Activated CD4-positive, alpha-beta T cell treated with anti-CD3 and anti-CD28 coated beads, Interleukin-2, Interleukin-4, amounts not matched to agents 100 ng/mL and 50 ng/mL, durations not matched to agents 16 hours and 8 hours (primary cell): ENCODE measurements around the gene MUC2.
A peak's percentile ranks its signal among the peaks of the same experiment; 100 is the strongest.

Experiments used
- DNase-seq: peaks from one replicate; pipeline ENCODE4 v3.0.0-alpha.2; 2020; ENCODE audit warnings: low spot score

Gene MUC2

DNA sequence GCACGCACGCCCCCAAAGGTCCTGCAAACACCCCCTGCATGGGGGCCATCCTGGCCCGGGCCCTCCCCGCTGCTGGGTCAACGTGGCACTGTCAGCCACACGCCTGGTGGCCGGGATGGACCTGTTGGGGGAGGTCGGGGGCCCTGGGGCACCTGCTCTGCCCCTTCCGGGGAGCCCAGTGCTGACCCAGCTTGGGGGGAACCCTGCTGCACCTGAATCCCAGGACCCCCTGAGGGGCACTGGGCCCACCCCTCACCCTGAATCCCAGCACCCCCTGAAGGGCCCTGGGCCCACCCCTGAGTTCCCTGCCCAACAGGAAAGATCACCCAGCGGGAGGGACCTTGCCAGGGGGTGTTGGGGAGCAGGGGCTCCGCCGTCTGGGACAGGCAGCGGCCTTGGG is 37.7 kb upstream of the MUC2 start:
- DNase-seq = no peak

DNA sequence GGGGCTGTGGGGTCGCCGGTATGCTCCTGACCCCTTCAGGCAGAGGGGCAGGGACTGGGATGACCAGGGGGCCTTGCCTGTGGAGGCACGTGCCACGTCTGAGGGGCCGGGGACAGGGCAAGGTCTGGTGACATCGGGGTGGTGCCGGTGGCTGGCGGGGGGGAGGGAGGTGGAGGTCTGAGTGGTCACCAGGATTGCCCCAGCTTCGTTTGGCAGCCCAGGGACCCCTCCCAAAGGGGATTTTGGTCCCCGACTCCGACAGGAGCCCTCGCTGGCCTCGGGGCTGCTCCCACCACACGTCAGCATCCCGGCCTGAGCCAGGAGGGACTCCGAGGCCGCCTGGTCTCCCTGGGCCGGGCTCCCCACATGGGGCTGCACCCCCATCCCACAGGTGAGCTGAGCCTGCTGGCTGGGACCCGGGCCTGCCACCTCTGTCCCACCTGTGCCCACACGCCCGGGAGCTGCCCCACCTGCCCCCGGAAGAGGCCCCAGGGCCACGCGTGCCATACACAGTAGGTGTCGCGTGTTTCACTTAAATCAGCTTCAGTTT is 37.1 kb upstream of the MUC2 start:
- DNase-seq = no peak

DNA sequence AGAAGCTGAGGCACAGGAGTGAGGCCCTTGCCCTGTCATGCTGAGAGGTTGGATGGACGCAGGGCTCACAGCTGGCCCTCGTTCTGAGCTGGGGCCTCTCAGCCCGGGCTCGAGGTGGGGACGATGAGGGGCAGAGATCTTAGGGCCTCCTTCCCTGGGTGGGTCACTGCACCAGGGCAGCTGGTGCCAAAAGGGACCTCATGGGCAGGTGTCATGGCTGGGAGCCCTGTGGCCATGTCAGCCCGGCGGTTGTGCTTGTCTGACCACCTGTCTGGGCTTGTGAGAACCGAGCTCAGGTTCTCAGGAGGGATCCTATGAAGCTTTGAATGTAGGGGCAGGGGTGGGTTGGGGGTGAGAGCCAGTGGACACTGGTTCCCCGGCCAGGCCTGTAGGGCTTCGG is 36.3 kb upstream of the MUC2 start:
- DNase-seq = no peak

DNA sequence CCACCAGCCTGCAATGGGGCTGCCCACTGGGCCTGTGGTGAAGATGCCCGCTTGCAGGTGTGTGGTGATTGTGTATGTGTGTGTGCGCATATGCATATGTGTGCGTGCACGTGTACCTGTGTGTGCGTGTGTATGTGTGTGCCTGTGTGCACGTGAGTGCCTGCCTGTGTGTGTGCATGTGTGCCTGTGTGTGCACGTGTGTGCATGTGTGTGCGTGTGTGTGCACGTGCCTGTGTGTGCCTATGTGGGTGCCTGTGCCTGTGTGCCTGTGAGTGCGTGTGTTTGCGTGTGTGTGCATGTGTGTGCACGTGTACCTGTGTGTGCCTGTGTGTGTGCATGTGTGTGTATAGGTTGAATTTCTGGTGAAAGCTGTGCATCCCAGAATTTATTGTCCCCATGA is 35.8 kb upstream of the MUC2 start:
- no peak for DNase-seq

DNA sequence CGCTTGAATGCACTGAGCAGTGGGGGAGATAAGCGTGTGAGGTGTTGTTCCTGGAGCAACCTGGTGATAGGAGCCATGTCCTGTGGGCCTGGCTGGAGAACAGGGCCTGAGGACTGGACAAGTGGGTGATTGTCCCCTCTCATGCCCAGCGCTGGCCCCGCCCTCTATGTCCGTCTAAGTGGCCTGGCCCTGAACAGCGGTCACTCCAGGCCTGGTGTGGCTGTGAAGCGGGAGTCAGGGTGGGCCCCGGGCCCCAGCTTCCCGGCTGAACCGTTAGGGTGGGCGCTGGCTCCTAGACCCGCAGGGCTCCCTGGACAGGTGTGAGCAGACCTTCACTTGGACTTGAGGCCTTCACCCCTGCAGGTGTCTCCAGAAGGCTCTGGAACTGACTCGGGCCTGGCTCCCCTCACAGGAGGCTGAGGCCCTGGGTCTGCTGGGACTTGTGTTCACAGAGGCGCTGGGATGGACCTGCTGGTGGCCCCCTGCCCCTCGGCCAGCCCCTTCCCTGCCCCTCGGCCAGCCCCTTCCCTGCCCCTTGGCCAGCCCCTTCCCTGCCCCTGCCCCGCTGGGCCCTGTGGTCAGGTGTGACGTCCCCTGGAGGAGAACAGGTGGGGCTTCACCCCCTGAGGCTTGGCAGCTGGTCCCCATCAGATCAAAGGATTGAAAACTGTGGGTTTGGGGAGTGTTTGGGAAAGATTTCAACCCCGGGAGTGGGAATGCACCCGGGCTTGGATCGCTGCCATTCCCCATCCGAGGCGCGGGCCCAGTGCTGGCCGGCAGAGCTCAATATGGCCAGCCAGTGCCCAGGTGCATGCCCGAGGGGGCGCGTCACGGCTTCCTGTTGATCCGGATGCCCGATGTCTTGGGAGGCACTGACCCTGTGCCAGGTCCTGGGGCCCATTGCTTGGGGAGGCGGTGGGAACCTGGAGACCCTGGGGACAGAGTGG is 34.9 kb upstream of the MUC2 start:
- no peak for DNase-seq

DNA sequence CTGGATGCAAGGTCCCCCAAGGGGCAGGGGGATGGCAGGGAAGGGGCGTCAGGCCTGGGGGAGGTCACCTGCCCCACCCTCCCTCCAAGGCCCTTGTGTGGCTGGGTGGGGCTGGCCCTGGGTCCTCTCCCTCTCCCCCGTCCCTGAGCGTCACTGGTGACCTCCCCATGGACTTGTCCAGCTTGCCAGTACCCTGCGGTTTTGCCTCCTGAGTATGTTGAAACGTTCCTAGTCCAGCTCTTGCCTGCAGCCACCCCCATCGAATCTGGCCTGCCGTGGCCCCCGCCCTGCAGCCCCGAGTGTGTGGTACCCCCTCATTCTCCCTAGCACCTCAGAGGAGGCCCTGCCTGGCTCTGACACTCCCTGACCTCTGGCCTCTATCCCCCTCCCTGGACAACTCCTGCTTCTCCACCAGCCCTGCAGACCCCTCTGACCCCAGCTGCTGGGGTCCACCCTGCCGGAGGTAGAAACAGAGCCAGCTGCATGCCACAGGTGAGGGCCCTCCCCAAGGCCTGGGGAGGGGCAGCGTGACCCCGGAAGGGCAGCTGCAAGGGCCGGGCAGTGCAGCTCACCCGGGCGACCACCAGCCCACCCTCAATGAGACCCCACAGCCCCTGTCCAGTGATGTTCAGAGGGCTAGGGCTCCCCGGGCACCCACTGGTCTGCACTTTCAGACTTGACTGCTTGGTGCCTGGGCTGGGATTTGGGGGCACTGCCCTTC is 34.1 kb upstream of the MUC2 start:
- DNase-seq = no peak

DNA sequence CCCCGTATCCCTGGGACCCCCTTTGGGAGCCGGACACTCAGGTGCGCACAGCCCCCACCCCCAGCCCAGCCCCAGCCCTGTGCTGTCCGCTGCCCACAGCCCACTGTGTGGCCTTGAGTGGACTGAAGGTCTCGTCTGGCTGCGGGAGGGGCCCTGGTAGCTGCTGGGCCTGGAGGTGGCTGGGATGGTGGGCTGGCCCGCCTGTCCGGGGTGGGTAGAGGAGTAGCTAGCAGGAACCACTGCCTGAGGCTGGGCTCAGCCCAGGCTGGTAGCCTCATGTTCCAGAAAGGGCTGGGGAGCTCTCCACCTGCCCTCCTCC is 33.6 kb upstream of the MUC2 start:
- DNase-seq = no peak

DNA sequence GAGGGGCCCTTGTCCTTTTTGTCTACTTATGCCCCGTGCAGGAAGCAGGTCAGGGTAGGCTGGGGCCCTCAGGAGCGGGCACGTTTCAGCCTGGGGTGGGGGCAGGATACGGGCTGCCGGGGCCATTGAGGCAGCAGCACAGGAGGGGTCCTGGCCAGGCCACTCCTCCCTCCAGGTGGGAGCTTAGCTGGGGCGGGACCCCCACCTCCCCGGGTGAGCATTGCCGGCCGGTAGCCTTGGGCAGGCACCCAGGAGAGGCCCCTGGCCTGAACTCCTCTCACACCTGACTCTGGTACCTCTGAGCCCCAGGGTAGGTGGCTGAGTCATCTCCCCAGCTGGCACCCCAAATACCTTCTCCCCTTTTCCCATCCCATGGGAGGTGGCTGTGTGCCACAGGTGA is 33.2 kb upstream of the MUC2 start:
- no peak for DNase-seq

DNA sequence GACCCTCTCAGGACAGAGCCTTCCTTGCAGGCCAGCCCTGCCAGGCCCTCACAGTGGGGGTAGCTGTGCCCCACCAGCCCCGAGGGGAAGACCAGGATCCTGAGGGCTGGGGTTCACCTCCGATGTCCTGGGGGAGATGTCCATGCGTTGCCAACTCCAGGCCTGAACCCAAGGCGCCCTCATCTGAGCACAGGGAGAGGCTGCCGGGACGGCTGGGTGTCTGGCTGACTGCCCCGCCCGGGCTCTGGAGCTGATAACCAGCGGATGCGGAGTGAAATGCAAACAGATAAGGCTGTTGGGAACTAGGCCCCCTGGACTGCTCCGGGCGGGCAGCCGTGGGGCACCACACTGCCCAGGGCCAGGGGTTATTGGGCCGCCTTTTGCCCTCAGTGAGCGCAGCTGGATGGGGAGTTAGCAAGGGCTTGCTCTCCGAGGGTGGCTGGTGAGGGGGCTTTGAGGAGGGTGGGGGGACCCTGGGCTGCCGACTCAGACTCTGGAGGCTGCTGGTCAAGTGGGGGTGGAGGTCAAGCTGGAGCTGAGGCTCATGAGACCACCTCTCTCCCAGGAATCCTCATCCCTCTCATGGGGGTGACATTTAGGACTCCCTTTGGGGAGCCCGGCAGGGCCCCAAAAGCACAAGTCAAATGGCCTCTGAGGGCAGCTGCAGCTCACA is 32.6 kb upstream of the MUC2 start:
- no peak for DNase-seq

DNA sequence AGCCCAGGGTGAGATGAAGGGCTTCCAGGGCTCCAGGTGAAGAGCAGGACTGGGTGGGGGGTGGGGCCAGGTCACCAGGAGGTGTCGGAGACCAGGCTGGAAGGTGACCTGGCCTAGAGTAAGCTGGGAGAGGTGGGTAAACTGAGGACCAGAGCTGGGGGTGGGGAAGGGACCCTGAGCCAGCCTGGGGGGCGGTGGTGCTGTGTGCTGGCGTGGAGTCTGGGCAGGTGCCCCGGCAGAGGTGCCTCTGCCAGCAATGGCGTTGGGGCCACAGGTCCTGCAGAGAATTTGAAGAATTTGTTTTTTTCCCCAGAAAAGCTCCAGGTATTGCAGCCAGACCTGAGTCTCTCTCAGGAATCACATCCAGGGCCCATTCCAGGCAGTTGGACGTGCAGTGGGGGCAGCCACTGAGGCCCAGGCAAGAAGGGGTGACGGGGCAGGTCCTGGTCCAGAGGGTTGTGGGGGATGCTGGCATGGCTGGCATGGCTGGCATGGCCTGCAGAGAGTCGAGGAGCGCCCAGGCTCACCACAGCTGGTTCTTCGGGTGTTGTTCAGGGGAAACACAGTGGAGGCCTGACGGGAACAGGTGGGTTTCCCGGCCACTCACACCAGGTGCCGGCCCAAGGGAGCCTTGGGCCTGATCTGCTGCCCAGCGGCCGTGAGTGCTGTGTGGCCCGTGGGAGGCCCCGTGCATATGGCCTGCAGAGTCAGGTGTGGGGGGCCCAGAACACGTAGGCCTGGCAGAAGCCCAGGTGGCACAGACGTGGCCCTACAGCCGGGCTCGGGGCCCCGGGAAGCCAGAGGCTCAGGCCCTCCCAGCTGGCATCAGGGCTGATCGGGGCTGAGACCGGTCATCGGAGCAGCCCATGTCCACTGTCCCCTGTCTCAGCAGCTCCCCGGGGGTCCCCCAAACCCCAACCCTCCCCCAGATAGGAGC is 31.8 kb upstream of the MUC2 start:
- no peak for DNase-seq

DNA sequence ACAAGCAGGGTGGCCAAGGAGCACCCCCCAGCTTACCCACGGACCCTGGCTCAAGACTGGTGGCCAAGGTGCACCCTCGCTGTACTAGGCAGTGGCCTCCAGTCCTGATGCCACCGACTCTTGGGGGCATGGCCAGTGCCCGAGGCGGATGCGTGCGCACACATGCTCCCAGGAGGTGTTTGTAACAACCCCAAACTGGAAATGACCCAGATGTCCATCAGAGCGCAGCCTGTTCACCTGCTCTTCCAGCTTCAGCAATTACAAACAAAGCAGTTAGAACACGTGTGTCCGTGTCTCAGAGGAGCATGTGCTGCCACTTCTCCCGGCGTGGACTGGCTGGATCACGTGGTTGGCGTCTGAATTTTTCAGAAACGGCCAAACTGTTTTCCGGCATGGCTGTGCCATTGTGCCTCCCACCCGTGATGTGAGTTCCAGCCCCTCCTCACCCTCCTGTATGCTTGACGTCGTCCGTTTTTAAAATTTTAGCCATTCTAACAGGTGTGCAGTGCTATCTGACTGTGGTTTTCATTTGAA is 31.0 kb upstream of the MUC2 start:
- no peak for DNase-seq

DNA sequence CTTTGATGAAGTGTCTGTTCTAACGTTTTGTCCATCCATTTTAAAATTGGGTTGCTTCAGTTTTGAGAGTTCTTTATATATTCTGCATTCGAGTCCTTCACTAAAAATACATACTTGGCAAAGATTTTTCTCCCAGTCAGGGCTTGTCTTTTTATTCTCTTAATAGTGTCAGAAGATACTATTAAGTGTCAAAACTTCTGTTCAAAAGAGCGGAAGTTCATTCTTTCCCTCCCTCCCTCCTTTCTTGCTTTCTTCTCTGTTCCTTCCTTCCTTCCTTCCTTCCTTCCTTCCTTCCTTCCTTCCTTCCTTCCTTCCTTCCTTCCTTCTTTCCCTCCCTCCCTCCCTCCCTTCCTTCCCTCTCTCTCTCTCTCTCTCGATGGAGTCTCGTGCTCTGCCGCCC is 30.5 kb upstream of the MUC2 start:
- DNase-seq = no peak

DNA sequence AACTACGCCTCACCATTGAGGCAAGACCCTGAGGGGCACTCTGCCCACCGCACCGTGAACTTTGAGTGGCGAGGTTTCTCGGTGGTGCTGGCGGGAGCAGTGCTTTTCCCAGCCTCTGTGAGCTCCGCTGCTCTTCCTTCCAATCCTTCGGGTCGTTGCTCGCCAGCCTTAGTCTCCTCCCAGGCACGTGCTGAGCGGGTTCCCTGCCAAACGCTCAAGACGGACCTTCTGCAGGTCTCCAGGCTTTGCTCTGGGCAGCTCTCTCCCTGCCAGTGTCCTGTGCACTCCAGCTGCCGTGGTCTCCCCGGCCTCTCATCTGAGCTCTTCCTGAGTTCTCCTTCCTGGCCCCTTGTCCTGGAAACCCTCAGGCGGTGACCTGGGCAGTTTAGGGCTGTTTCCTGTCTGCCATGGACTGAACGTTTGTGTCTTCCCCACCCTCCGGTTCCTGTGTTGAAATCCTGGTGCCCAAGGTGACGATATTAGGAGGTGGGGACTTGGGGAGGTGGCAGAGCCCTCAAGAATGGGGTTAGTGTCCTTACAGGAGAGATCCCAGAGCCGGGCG is 27.0 kb upstream of the MUC2 start:
- no peak for DNase-seq

DNA sequence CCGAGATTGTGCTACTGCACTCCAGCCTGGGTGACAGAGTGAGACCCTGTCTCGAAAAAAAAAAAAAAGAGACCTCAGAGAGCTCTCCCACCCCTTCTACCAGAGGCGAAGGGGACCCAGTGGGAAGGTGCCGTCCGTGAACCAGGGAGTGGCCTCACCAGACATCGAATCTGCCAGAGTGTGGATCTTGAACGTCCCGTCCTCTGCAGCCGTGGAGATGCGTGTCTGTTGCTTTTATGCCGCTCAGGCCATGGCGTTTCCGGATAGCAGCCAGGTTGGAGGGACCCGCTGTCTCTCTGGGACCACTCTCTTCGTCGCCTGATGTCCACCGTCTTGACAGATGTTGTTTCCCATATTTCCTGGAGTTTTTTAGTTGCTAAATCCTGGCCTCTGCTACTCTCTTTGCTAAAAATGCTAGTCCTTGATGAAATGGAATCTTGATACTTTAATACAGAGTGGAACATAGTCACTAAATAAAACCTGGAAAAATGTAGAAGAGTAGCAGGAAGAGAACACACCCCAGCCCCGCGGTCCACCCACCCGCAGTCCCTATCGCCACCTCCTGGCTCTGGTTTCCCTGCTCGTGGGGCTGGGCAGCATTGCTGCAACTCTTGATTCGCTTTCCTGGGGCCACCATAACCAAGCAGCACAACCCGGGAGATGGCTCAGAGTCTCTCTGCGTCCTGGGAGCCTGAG is 26.2 kb upstream of the MUC2 start:
- DNase-seq = no peak

DNA sequence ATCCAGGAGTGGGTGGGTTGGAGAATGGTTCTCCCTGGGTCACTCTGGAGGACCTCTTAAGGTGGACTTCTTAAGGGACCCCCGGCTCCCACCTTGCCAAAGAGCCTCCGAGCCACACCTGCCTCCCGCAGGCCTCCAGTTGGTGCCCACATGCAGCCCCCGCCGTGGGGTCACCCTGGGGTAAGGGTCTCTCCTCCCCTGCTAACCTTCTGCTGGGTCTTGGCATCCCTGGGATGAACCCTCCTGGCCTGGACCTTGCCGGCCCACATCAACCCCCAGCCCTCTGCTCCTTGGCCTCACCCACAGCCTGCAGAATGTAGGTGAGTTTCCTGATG is 25.6 kb upstream of the MUC2 start:
- no peak for DNase-seq

DNA sequence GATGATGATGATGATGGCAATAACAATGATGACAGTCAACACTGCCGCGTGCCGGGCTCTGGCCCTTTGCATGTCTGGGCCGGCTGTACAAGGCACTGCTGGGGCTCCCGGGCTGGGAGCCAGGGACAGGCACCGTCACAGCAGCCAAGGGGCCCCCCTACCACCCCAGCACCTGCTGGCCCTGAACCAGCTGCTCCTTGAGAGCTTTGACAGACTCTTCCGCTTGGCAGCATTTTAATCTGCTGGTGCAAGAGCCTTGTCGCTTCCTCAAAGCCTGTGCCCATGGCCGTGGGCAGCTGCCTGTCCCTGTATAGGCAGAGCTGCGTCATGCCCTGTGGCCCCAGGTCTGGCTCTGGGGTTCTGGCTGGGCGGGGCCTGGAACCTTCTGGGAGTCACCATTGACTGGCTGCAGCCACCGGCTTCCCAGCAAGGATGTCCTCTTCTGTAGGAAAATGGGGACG is 25.2 kb upstream of the MUC2 start:
- no peak for DNase-seq

DNA sequence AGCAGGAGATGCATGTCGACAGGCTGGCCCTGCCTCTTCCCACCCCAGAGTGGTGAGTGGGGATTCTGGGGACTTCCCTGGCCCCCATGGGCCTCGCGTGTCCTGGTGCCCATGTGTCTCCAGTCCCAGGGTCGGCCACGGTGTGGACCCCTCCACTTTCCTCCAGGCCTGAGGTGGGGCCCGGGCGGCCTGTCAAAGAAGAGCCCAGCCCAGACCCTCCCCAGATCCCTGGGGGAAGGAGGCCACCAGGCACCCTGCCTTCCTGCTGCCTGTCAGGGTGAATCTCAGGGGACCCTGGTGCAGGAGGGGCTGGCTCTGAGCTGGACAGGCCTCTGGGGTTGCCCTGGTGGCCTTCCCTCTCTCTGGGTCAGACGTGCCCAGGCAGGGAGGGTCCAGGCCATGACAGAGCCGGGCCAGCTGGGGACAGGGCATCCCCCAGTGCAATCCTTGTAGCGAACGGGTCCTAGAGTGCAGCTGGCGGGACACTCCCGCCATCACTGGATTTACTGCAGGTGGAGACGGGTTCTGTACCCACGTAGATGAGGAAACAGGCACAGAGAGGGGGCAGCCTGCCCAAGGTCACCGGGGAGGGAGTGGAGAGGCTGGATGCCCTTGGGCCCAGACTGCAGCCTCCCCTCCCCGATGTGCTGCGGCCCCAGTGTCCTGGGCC is 24.6 kb upstream of the MUC2 start:
- no peak for DNase-seq

DNA sequence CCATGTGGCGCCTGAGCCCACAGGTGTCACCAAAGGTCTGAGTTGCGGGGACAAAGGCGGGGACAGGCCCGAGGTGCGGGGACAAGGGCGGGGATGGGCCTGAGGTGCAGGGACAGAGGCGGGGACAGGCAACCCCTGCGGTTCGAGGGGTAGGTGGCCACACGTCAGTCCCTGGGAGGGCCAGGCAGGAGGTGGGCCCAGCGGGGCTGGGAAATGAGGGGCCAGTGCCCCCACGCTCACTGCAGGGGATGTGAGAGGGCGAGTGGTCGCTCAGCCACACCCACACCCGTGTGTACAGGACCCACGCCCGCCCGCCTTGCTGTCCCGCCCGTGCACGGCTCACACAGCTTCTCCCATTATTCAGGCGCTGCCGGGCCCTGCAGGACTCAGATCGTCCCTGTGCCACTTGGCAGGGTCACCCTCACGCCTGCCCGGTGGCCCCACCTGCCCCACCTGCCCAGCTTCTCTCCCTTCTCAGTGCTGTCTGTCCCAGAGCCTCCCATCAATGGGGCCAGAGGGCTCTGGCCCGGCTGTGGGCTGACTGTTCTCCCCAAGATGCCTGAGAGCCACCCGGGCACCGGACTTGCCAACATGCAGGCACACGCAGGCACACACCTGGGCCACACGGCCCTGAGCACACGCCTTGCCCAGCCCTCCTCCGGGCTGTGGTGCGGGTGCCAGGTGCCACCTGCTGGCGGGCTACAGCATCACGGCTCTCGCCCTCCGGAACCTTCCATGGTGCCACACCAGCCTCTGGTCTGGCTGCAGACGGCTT is 23.9 kb upstream of the MUC2 start:
- DNase-seq = peak; percentile 72
